ENCODE data around the gene DLG3. TPM values are rescaled to one million over a fixed set of nuclear protein-coding genes. Genes with fewer than 3 reads are reported as not detected.

Gene DLG3
- total RNA-seq, 1 donor from 2014 or later = 10.3 TPM

DNA sequence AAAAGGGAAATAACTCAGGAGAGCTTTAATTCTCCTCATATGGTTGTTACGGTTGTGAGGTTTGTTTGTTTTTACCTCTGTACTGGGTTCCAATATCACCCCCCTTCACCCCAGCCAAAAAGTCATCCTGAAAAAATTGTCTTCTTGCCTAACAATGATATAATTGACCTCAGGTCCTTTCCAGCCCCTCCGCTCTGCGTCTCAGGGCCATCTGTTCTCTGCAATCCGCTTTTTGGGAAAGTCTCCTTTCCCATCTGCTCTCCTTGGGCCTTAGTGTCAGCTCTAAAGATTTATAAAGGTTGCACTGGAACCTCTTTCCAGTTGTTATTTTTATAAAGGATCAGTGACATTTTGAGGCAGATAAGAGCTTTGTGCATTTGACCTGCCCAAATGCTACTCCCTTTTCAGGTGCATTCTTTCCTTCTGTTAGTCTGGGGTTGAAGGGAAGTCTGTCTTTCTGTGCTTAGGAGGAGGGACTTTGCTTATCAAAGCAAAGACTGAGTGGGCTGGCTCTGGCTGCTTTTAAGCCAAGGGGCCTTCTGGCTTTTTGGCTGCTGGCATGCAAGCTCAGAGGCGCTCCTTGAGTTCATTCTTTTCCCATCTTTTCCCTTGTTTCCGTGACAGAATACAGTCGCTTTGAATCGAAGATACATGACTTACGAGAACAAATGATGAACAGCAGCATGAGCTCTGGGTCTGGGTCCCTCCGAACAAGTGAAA, 34.1 kb downstream of the DLG3 start:
- H3K4me3 Mint-ChIP-seq (ENCODE audit: unreplicated experiment) = no peak overlapping the region

GRCh38 chrX:70479247-70479921, 34.7 kb downstream of the DLG3 start:
- H3K4me1 Mint-ChIP-seq (ENCODE audit: unreplicated experiment) = peaks cover 46% of the 10 kb centered on the region
- no peaks in the 10 kb centered on the region for H3K9me3 Mint-ChIP-seq (ENCODE audit: unreplicated experiment)
- H3K36me3 Mint-ChIP-seq (ENCODE audit: low read depth, unreplicated experiment) = no peaks in the 10 kb centered on the region
- DNase-seq (ENCODE audit: low spot score) = no peak
- H3K4me3 Mint-ChIP-seq (ENCODE audit: unreplicated experiment) = no peak overlapping the region
- no peak overlapping the region for H3K27ac Mint-ChIP-seq (ENCODE audit: unreplicated experiment)
- peaks cover 2% of the 10 kb centered on the region for H3K27me3 Mint-ChIP-seq (ENCODE audit: unreplicated experiment)
- TF ChIP-seq, protein P1, sequence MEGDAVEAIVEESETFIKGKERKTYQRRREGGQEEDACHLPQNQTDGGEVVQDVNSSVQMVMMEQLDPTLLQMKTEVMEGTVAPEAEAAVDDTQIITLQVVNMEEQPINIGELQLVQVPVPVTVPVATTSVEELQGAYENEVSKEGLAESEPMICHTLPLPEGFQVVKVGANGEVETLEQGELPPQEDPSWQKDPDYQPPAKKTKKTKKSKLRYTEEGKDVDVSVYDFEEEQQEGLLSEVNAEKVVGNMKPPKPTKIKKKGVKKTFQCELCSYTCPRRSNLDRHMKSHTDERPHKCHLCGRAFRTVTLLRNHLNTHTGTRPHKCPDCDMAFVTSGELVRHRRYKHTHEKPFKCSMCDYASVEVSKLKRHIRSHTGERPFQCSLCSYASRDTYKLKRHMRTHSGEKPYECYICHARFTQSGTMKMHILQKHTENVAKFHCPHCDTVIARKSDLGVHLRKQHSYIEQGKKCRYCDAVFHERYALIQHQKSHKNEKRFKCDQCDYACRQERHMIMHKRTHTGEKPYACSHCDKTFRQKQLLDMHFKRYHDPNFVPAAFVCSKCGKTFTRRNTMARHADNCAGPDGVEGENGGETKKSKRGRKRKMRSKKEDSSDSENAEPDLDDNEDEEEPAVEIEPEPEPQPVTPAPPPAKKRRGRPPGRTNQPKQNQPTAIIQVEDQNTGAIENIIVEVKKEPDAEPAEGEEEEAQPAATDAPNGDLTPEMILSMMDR (IDR thresholded peaks at IDR 0.05; ENCODE audit: unreplicated experiment) = no peak

More for the DNA sequence above, 34.1 kb downstream of the DLG3 start:
- Mint-ChIP-seq H3K27ac (ENCODE audit: unreplicated experiment) (peak overlapping the region; percentile 40), H3K36me3 (ENCODE audit: low read depth, unreplicated experiment) (no peaks in the 10 kb centered on the region), H3K27me3 (ENCODE audit: unreplicated experiment) (peaks cover 2% of the 10 kb centered on the region), H3K9me3 (ENCODE audit: unreplicated experiment) (no peaks in the 10 kb centered on the region), H3K4me1 (ENCODE audit: unreplicated experiment) (peaks cover 46% of the 10 kb centered on the region)
- TF ChIP-seq, protein P1 (IDR thresholded peaks at IDR 0.05; ENCODE audit: unreplicated experiment) = no peak
- DNase-seq (ENCODE audit: low spot score) = no peak

- H3K4me1 Mint-ChIP-seq (ENCODE audit: unreplicated experiment) = peaks cover 46% of the 10 kb centered on the region
- H3K36me3 Mint-ChIP-seq (ENCODE audit: low read depth, unreplicated experiment) = no peaks in the 10 kb centered on the region
- TF ChIP-seq, protein P1 (IDR thresholded peaks at IDR 0.05; ENCODE audit: unreplicated experiment) = no peak
- peak overlapping the region; percentile 58 for H3K27ac Mint-ChIP-seq (ENCODE audit: unreplicated experiment)
- H3K27me3 Mint-ChIP-seq (ENCODE audit: unreplicated experiment) = peaks cover 2% of the 10 kb centered on the region
- DNase-seq (ENCODE audit: low spot score) = no peak
- no peaks in the 10 kb centered on the region for H3K9me3 Mint-ChIP-seq (ENCODE audit: unreplicated experiment)
- H3K4me3 Mint-ChIP-seq (ENCODE audit: unreplicated experiment) = no peak overlapping the region
Observed at GRCh38 chrX:70479922-70480659, 35.5 kb downstream of the DLG3 start.

- no peak for DNase-seq (ENCODE audit: low spot score)
- H3K4me3 Mint-ChIP-seq (ENCODE audit: unreplicated experiment) = peak overlapping the region; percentile 3
- peaks cover 2% of the 10 kb centered on the region for H3K27me3 Mint-ChIP-seq (ENCODE audit: unreplicated experiment)
- H3K27ac Mint-ChIP-seq (ENCODE audit: unreplicated experiment) = peak overlapping the region; percentile 58
- no peaks in the 10 kb centered on the region for H3K36me3 Mint-ChIP-seq (ENCODE audit: low read depth, unreplicated experiment)
- TF ChIP-seq, protein P1 (IDR thresholded peaks at IDR 0.05; ENCODE audit: unreplicated experiment) = no peak
- H3K4me1 Mint-ChIP-seq (ENCODE audit: unreplicated experiment) = peaks cover 46% of the 10 kb centered on the region
- H3K9me3 Mint-ChIP-seq (ENCODE audit: unreplicated experiment) = no peaks in the 10 kb centered on the region
Observed at GRCh38 chrX:70480660-70481018, 36.0 kb downstream of the DLG3 start.

All from endothelial cell (in vitro differentiated cells).